ENCODE data around the gene DLX1.
"Not testable (repeated sequence)": the region's sequence is repeated elsewhere in the genome, so short reads cannot be mapped to it uniquely, and the experiment has no call there.

DLX1 gene

DNA sequence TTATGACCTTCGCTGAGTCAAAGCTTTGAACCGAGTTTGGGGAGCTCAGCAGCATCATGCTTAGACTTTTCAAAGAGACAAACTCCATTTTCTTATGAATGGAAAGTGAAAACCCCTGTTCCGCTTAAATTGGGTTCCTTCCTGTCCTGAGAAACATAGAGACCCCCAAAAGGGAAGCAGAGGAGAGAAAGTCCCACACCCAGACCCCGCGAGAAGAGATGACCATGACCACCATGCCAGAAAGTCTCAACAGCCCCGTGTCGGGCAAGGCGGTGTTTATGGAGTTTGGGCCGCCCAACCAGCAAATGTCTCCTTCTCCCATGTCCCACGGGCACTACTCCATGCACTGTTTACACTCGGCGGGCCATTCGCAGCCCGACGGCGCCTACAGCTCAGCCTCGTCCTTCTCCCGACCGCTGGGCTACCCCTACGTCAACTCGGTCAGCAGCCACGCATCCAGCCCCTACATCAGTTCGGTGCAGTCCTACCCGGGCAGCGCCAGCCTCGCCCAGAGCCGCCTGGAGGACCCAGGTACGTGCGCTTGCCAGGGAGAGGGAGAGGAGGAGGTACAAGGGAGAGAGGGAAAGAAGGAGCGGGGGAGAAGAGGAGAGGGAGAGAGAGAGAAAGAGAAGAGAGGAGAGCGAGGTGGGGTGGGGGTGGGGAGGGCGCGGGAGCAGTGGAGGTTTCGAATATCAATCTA is at the start of gene DLX1:
DLX1 (plus strand) TSS at position 48 of the 700 bp plus-strand sequence; CDS start at position 219, 171 bp downstream.
- no peak for DNase-seq (ENCODE audit: low read depth in 1 of 2, low spot score in 1 of 2)

DNA sequence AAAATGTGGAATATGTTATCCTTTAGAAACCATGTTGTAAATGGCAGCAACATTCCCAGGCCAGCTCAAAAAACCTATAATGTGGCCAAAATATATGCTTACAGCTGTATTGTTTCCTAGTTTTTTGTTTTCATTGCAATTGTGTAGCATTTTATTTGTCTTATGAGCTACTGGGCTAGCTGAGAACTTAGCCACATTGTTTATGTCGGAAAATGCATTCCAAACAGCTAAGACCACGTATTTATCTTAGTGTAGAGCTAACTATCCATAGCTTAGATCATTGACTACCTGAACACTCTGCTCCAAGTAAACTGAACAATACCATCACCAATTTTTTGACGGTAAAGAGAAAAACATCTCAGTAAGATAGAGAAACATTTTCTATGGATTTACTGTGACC is 47.2 kb upstream of the DLX1 start:
- DNase-seq (ENCODE audit: low read depth in 1 of 2, low spot score in 1 of 2) = no peak

DNA sequence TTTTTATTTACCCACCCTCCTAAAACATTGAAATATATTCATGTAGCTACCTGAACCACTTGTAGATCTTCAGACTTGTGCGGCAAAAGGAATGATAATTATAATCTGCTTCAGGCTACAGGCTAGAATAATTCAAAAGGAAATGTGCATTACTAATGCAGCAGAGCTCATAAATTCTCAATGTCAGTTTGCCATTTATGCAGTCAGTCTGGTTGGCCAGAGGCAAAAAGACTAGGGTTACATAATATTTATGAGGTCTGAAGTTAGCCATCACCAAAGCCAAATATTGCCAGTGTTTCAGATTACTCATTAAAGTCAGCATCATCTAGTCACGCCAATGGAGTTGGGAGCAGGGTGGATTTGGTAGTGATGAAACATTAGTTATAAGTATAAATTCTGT is 46.7 kb upstream of the DLX1 start:
- no peak for DNase-seq (ENCODE audit: low read depth in 1 of 2, low spot score in 1 of 2)

DNA sequence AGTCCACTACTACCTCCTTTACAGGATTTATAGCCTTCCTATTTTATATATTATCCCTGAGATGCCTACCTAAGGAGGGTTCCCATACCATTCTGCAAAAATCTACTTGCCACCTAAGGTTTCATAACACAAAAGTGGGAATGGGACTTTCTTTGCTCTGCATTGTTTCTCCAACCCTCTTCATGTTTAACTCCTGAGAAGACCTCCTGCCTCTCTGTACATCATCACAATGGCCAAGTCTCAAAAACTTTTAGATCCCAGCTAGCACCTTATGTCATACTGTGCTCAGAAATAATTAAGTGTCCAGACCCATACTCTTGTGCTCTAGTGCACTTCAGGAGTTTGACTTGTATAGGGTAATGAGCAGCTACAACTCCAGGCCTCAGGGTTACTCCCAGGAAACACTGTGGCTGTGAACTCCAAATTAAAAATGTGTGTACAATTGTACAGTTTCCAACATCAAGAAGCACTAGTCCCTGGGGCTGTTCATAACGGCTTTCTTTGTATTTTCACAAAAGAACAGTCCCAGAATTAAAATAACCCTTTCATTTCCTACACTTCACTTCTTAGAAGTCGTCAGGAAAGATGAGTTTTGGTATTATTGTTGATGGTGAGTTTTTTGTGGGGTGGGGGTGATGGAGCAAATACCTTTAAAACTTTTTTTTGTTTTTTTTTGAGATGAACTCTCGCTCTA is 46.1 kb upstream of the DLX1 start:
- no peak for DNase-seq (ENCODE audit: low read depth in 1 of 2, low spot score in 1 of 2)

DNA sequence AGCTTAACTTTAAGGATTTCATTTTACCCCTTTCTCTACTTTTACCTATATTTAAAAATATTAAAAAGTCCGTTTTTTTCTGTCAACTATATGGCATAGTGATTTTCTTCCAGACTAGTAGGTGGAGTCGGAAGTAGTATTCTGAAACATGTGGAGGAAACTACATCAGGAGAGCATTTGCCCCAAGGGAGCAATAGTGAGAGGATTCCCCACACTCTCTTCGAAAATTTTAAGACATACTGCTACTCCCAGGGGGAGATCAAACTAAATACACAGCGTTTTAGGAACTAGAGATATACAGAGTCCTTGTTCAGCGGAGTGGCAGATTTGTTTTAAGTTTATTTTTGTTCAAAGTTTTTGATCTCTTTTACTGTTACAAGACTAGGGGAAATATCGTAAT is 45.0 kb upstream of the DLX1 start:
- DNase-seq (ENCODE audit: low read depth in 1 of 2, low spot score in 1 of 2) = no peak

DNA sequence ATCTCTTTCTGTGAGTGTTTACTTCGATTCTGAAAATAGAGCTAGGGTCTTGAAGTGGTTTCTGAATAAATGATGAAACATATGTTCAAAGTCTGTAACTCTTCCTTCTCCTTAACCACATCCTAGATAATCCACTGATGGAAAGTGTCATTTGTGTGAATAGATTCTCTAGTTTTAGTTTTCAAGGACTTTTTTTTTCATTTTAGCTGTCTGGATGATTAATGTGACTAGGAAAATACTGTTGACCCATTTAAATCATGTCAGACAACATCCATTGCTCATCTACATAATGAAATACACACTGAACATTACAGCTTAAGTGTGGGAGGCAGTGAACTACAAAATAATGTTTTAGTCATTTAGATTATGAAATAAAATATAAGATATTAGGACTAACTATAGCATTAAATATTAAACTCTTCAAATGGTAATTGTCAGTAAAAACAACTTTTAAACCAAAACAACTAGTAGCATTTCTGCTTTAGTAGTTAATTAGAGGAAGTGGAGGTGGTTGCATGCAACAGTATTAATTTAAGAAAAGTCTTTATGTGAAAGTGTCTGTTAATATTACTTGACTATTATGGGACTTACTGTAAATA is 39.1 kb upstream of the DLX1 start:
- DNase-seq (ENCODE audit: low read depth in 1 of 2, low spot score in 1 of 2) = no peak

DNA sequence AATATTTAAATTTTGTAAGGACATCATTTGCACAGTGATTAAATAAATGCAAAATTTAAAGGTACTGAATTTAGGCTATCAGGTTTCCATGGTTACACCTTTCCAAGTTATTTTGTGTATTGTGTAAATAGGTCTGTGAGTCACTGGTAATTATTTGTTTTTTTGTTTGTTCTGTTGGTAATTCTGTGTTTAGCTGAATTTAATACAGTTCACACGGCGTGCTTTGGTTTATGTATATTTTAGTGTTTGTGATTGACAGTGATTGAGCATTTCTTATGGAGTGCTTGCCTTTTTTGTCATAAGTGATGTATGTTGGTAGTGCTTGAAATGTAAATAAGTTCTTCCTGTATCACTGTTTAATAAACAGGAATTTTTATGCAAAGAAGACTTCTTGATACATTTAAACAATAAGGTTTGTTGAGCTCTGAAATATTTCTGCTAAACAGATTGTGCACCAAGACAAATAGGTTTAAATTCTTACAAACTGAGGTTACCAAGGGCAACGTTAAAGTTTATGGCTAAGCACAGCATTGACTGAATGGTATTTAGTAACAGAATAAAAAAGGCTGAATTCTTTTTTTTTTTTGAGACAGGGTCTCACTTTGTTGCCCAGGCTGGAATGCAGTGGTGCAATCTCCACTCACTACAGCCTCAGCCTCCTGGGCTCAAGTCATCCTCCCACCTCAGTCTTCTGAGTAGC is 38.3 kb upstream of the DLX1 start:
- DNase-seq (ENCODE audit: low read depth in 1 of 2, low spot score in 1 of 2) = no peak

DNA sequence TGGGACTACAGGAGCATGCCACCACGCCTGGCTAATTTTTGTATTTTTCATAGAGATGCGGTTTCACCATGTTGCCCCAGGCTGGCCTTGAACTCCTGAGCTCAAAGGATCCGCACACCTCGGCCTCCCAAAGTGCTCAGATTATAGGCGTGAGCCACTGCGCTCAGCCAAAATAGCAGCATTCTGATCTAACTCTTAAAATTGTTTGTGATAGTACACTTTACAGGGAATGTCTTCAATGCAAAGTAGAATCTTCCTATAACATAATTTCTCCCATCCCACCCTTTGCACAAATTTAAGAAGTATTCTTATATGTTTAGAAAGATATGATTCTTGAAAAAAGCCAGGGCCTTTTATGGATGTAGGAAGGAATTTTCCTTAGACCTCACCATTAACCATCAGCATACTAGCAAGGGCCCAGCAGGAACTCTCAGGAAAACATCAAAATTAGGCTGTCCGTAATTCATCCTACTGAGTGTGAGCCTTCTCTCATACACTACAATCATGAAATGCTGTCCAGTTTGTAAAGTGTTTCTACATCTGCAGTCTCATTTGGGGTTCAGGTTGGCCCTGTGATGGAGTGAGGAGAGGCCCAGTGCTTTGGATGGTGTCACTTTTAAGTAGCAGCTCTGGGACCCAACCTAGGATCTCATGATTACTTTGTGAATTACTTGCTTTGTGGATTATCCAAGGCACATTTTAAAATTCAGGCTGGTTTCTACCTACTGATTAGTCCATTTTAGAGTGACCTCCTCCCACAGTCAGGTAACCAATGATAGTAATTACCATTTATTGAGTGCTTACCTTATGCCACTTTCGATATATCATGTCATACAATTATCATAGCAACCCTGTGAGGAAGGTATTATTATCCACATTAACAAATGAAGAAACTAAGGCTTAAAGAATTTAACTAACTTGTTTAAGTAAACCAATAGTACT is 37.5 kb upstream of the DLX1 start:
- DNase-seq (ENCODE audit: low read depth in 1 of 2, low spot score in 1 of 2) = no peak

DNA sequence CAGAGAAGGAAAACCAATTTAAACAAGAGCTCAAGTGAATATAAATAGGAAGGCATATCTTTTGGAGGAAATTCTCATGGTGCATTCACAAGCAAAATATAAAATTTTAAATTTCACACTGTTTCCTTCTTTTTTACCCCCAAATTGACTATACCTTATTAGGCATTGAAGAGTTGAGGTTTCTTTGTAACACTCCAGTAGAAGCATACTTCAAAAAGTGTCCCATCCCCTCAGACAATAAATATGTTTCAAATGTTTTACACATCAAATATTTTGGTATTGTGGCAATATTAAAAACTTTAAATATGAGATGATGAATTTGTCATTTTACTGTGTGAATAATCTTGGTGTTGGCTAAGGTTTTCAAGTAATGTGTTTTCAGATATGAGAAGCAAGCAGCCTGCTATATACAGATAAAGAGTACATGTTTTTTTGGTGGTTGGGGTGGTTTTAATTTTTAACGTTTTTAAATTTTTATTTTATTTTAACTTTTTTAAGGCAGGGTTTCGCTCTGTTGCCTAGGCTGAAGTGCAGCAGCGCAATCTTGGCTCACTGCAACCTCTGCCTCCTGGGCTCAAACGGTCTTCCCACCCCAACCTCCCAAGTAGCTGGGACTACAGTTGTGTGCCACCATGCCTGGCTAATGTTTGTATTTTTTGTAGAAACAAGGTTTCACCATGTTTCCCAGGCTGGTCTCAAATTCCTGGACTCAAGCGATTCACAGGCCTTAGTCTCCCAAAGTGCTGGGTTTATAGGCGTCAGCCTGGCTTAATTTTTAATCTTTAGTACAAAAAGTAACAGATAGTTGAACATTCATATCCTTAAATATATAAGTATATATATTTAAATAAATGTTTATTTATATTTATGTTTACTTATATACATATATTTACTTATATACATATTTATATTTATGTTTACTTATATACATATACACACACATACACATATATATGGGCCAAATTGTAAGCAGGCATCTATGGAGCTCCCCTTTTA is 36.5 kb upstream of the DLX1 start:
- no peak for DNase-seq (ENCODE audit: low read depth in 1 of 2, low spot score in 1 of 2)

GRCh38 chr2:172049567-172050120 is 35.7 kb upstream of the DLX1 start:
- no peak for DNase-seq (ENCODE audit: low read depth in 1 of 2, low spot score in 1 of 2)

DNA sequence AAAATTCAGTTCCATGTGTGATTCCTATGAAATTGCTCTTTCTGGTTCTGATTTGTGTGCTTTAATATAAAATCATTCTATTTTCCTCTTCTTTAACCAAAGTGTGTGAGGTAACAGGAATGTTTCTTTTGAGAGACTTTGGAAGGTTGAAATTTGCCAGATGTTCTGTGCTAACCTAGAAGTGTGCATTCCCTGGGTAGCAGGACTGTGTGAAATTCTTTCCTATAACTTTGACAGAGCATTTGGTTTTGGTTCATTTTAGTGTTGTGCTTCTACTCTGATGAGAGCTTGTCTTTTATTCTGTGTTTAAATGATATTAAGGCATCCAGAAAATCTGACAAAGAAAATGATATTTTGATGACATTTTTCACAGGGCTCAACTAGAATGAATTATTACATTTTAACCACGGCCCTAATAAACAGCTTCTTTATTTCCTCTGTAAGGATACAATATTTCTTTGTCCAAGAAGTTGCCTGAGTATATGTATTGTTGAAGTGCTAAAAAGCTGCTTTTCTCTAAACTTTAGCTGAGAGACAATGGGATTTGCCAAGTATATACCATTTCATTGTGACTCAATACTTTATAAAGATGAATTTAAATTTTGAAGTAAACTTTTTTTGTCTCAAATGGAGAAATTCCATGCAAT is 34.7 kb upstream of the DLX1 start:
- no peak for DNase-seq (ENCODE audit: low read depth in 1 of 2, low spot score in 1 of 2)

- no peak for DNase-seq (ENCODE audit: low read depth in 1 of 2, low spot score in 1 of 2)
Observed at GRCh38 chr2:172052000-172052983, 33.0 kb upstream of the DLX1 start.

GRCh38 chr2:172053486-172053885 is 31.8 kb upstream of the DLX1 start:
- no peak for DNase-seq (ENCODE audit: low read depth in 1 of 2, low spot score in 1 of 2)

DNA sequence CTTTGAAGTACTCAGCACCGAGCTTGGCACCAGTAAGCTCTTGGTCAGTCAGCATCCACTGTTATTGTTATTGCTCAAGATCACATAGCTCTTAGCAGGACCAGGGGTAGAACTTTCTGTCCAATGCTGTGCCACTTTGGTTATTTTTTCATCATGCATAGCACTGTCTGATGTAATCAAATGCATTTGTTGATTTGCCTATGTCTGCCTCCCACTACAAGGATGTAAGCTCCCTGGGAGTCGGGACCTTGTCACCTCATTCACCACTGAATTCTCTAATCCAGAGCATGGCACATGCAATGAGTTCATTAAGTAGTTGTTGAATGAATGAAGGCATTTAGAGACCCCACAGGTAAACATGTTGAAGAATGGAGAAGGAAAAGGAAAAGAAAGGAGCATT is 29.0 kb upstream of the DLX1 start:
- DNase-seq (ENCODE audit: low read depth in 1 of 2, low spot score in 1 of 2) = no peak

- no peak for DNase-seq (ENCODE audit: low read depth in 1 of 2, low spot score in 1 of 2)
Observed at GRCh38 chr2:172058660-172059059, 26.6 kb upstream of the DLX1 start.

- not testable (repeated sequence) for DNase-seq (ENCODE audit: low read depth in 1 of 2, low spot score in 1 of 2)
Observed at GRCh38 chr2:172060118-172060517, 25.2 kb upstream of the DLX1 start.

- no peak for DNase-seq (ENCODE audit: low read depth in 1 of 2, low spot score in 1 of 2)
Observed at GRCh38 chr2:172062402-172063004, 22.8 kb upstream of the DLX1 start.

All from stimulated activated CD4-positive, alpha-beta T cell treated with anti-CD3 and anti-CD28 coated beads, Interleukin-15, amount 100 ng/mL, for 1 hour (primary cell).